GM19240 (cell line): ENCODE data around the gene GPRC5A.
"Not testable (repeated sequence)": the region's sequence is repeated elsewhere in the genome, so short reads cannot be mapped to it uniquely, and the experiment has no call there.

Source experiments
- DNase-seq: peaks from one replicate; pipeline ENCODE4 v3.0.0; 2011; ENCODE audit warnings: low spot score; ENCODE audit not compliant: insufficient read length

Gene GPRC5A

GRCh38 chr12:12891080-12891880 lies at the start of gene GPRC5A:
GPRC5A (plus strand) TSS chr12:12891562; CDS start chr12:12908250, 16,688 bp downstream.
- DNase-seq: no peak

DNA sequence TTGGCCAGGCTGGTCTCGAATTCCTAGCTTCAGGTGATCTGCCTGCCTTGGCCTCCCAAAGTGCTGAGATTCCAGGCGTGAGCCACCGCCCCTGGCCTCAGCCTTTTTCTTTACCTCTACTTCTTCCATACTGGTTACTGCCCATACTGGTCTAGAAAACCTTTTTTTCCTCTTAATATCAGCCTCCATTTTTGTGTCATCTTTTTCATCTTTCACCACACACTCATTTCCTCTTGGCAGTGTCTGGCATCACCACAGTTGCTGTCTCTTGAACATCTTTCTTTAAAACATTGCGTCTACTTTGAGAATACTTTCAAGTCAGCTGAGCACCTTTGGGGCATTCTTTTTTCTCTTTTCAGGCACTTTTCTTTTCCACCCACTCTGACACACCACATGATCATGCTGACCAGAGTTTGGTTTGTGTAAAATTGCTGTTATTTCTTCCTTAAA lies 45.5 kb upstream of the GPRC5A start:
- DNase-seq: no peak

DNA sequence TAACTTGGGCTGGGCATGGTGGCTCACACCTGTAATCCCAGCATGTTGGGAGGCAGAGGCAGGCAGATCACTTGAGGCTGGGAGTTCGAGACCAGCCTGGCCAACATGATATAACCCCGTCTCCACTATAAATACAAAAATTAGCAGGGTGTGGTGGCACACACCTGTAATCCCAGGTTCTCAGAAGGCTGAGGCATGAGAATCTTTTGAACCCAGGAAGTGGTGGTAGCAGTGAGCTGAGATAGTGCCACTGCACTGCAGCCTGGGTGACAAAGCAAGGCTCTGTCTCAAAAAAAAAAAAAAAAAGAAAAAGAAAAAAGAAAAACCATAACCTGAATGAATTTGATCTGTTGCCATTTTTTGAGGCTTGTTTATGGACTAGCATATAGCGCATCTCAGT lies 44.6 kb upstream of the GPRC5A start:
- not testable (repeated sequence) for DNase-seq

DNA sequence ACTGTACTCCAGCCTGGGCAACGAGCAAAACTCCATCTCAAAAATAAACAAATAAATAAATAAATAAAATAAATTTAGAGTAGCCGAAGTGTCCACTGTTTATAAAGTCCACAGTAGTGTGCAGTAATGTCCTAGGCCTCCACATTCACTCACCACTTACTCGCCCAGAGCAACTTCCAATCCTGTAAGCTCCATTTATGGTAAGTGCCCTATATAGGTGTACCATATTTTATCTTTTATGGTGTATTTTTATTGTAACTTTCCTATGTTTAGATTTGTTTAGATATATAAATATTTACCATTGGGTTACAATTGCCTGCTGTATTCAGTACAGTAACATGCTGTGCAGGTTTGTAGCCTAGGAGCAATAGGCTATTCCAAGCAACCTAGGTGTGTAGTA lies 37.9 kb upstream of the GPRC5A start:
- DNase-seq: no peak

- no peak for DNase-seq
Measured at GRCh38 chr12:12859690-12860089, 31.7 kb upstream of the GPRC5A start.

- no peak for DNase-seq
Measured at GRCh38 chr12:12864243-12864642, 27.1 kb upstream of the GPRC5A start.

DNA sequence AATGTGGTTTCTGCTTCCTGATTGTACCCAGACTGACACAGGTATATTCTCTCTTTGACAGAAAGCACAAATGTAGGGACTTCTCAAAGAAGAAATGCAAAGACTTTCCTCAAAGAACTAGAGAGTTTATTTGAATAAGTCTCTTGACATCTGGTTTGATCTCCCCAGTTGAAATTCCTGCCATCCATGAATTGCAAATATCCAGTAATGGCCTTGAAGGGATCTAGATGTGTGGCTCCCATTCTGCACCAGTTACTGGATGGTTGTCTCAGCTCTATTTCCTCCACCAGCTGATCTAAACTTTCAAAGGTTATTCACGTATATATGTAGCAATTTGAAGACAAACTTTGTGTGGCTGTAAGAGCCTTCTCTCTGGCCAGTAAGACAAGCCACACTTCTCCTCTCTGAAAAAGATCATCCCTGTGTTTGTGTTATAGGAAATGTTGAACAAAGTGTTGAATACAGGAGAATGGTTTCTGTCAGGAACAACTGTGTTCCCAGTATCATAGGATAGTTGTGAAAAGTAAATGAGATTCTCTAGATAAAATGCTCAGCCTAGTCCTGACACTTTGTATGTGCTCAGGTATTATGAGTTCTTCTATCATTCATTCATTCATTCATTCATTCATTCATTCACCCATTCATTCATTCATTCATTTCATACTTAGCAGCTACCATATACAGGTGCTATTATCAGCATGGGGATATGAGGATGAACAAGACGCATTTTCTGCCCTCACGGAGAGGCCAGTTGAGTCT lies 22.7 kb upstream of the GPRC5A start:
- no peak for DNase-seq

GRCh38 chr12:12870465-12870864 lies 20.9 kb upstream of the GPRC5A start:
- no peak for DNase-seq

DNA sequence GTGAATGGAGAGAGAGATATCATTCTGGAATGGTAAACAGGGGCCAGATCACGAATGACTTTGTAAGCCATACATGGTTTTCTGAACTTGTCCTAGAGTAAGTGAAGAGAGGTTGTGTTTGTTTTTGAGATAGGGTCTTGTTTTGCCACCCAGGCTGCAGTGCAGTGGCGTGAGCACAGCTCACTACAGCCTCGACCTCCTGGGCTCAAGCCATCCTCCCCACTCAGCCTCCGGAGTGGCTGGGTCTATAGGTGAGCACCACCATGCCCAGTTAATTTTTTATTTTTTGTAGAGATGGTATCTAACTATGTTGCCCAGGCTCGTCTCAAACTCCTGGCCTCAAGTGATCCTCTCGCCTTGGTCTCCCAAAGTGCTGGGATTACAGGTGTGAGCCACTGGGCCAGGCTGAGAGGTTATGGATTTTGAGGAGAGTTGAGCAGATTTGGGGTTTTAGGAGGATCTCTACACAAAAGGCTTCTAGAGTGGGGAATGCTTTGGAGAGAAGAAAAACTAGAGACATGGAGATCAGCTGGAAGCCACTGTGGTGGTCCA lies 19.7 kb upstream of the GPRC5A start:
- no peak for DNase-seq

DNA sequence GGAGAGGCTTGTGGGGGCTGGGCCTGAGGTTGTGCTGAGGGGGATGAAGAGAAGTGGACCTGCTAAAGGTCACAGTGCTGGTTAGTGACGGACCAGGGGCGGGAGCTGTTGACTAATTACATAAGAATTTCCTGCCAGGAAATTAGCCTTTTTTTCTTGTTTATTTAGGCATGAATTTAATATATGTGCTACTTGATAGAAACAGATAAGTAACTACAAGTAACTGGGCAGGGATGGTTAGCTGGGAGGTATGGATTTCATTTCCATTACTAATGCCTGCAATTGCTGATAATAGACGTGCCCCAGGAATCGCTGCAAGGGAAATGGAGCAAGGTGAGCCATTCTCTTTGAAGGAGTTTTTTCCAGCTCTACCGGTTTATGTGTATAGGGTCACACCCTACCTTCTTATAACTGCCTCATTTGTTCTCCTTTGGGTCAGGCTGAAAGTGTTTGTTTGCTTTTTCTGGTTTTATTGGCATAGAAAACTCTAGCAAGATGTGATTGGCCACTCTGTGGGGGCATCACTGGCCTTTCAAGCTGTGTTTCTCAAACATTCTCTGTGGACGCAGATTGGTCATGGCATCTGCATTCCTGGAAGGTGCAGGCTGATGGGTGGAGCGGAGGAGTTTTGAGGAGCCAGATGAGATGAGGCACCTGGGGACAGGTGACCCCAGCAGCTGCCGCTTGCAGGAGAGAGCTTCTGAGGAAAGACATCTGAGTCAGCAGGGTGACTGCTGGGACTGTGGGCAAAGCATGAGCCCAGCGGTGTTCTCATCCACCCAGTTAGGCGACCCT lies 19.0 kb upstream of the GPRC5A start:
- no peak for DNase-seq

GRCh38 chr12:12872934-12873275 lies 18.5 kb upstream of the GPRC5A start:
- no peak for DNase-seq

DNA sequence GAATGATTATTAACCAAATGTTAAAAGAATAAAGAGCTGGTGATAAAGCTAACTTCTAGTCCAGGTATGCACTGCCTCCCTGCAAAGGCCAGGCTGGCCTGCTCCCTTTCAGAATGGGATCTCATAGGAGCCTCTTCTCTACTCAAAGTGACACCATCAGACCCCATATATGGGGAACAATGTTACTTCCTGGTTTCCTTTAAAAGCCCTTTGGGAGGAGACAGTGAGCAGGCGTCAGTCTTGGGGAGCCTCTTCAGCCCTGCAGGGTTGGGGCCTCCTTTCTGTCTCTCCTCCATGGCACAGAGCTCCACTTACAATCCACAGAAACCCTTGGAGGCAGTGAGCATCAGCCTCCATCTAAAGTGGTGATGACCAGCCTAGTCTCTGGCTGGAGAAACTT lies 17.3 kb upstream of the GPRC5A start:
- DNase-seq: no peak

GRCh38 chr12:12875301-12875700 lies 16.1 kb upstream of the GPRC5A start:
- not testable (repeated sequence) for DNase-seq

DNA sequence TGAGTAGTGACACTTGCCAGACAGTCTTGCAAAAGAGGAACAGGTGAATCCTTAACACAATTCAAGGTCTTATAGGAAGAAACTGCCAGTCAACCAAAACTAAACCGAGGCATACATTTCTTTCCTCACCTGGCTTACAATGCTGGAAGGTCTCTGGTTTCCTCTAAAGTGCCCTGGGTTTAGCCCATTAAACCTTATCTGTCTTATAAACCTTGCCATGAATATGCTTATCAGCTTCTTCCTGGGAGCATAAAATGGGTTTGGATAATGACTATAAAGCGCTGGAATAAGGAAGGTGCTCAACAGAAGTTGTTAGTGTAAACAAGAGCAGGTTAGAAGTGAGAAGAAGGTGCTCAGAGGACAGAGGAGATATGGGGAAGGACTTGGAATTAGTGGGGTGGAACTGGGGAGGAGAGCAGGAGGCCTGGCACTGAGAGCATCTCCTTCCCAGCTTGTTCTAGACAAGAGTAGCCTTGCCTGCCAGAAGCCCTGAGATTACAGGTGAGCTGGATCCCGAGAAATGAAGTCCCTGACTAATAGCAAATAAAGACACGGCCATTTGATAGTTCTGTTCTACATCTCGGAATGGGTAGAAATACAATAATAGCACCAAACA lies 14.1 kb upstream of the GPRC5A start:
- DNase-seq: no peak

- DNase-seq: no peak
Measured at GRCh38 chr12:12877781-12878455, 13.4 kb upstream of the GPRC5A start.

DNA sequence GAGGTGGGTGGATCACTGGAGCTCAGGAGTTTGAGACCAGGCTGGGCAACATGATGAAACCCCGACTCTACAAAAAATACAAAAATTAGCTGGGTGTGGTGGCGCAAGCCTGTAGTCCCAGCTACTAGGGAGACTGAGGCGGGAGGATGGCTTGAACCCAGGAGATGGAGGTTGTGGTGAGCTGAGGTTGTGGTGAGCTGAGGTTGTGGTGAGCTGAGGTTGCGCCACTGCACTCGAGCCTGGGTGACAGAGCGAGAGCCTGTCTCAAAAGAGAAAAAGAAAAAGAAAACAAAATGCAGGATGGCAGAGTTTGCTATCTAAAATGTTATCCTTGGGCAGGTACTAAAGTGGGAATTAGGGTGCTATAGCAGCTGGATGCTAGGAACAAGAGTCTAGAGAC lies 10.8 kb upstream of the GPRC5A start:
- no peak for DNase-seq

GRCh38 chr12:12881151-12881909 lies 10.0 kb upstream of the GPRC5A start:
- no peak for DNase-seq

GRCh38 chr12:12882288-12882687 lies 9.1 kb upstream of the GPRC5A start:
- DNase-seq: no peak

DNA sequence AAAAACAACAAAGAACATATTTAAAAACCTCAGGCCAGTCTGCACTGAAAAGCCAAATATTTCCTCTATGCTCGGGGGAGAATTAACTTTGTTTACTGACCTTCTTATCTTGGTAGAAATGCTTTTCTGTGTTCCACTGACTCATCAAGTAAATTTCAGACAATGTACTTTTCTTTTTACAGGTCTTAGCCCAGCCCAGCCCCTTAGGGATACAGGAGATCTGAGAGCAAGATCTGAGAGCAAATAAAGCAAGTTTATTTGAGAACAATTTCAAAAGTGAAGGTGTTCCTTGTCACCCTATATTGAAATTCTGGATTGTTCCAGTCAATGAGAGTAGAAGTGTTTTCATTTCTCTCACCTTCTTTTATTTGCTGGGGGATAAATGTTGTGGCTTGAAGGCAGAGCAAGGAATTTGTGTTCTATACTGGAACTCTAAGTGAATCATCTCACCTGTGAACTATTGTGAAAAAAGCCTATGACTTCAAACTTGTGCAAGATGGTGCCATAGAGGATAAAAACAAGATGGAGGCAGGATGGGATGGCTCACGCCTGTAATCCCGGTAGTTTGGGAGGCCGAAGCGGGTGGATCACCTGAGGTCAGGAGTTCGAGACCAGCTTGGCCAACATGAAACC lies 7.9 kb upstream of the GPRC5A start:
- DNase-seq: no peak
